Hepatocyte (in vitro differentiated cells): ENCODE results near the gene ACOX2.

Experiments used
- CTCF ChIP-seq: fragments of 200-600 bp; sonication (generic); IDR thresholded peaks from 2 replicates; pipeline ENCODE4 v1.5.1; 2016; ENCODE audit warnings: antibody characterized with exemption, mild to moderate bottlenecking; ENCODE audit not compliant: poor library complexity
- EZH2 ChIP-seq: fragments of 200-600 bp; sonication (generic); IDR thresholded peaks from 2 replicates; pipeline ENCODE4 v1.6.1; 2016; ENCODE audit warnings: antibody characterized with exemption, mild to moderate bottlenecking, borderline replicate concordance

DNA sequence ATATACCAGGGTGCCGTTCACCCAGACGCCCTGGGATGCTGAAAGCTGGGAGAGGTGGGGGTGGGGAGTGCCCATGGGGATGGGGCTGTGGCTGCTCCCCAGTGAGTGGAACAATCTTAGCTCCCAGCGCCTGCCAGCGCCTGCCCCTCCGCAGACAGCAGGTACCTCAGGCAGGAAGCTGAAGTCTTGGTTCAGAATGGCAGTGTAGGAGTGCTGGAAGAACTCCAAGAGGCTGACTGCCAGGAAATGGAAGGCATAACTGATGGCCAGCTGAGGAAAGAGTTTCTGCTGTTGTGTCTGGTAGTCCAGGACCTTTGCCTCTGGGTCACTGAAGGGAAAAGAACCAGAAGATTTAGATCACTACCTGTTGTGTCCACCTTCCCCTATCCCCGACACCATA, 8.4 kb downstream of the ACOX2 start:
- no peak for TF ChIP-seq EZH2
- no peak for TF ChIP-seq CTCF
